Panc1 (cell line): ENCODE data around the gene TAAR6.

Experiments
- CTCF ChIP-seq: fragments of 450-650 bp; IDR thresholded peaks from 2 replicates; pipeline ENCODE4 v1.5.1; 2017; ENCODE audit warnings: mild to moderate bottlenecking
- POLR2AphosphoS5 ChIP-seq: IDR thresholded peaks from 2 replicates; pipeline ENCODE4 v1.6.1; 2012; ENCODE audit warnings: mild to moderate bottlenecking, low read depth, low read length, moderate library complexity

- TF ChIP-seq CTCF (no peak), POLR2AphosphoS5 (no peak)
Measured at GRCh38 chr6:132589454-132589853, 19.3 kb downstream of the TAAR6 start, which contains the start of gene TAAR5.
